Measurements from ENCODE around the gene HSFX3.
"Not testable (repeated sequence)": the region's sequence is repeated elsewhere in the genome, so short reads cannot be mapped to it uniquely, and the experiment has no call there.

GRCh38 chrX:149520636-149521277, 29.0 kb downstream of the HSFX3 start:
- not testable (repeated sequence) for TF ChIP-seq CTCF, POLR2A, POLR2AphosphoS5 (IDR thresholded peaks at IDR 0.05)
